Adrenal gland (tissue), 12 donors: ENCODE measurements around the gene TMEM213. TPM values are rescaled to one million over a fixed set of nuclear protein-coding genes. Genes with fewer than 3 reads are reported as not detected.
A peak's percentile ranks its signal among the peaks of the same experiment; 100 is the strongest.

Source experiments
- DNase-seq, 7 donors: peaks; one replicate each; pipeline ENCODE4 v3.0.0-alpha.2; 2019 to 2020
- H3K27ac ChIP-seq, 5 donors: fragments of 200-600 bp; sonication (generic) in 4 of 5; 1 replicate in 3 of 5; 2 replicates in 2 of 5; pipeline versions ENCODE4 v1.5.1 to v1.8.0; 2016 to 2020; ENCODE audit warnings: mild to moderate bottlenecking in 1 of 5
- H3K27me3 ChIP-seq: fragments of 200-600 bp; 2 replicates; pipeline ENCODE4 v1.8.0; 2021
- H3K36me3 ChIP-seq, 2 donors: fragments of 200-600 bp; replicated peaks in 1 of 2; 1 replicate in 1 of 2; 2 replicates in 1 of 2; pipeline versions ENCODE4 v1.5.1 to v1.8.0; 2018 to 2022
- H3K4me1 ChIP-seq, 2 donors: fragments of 200-600 bp; replicated peaks in 1 of 2; 1 replicate in 1 of 2; 2 replicates in 1 of 2; pipeline versions ENCODE4 v1.5.1 to v1.8.0; 2018 to 2021
- H3K4me3 ChIP-seq, 4 donors: fragments of 200-600 bp; sonication (generic) in 3 of 4; one replicate each; pipeline ENCODE4 v1.5.1; 2016 to 2018
- H3K9me3 ChIP-seq, 3 donors: fragments of 200-600 bp; sonication (generic) in 1 of 3; replicated peaks in 1 of 3; 1 replicate in 2 of 3; 2 replicates in 1 of 3; pipeline versions ENCODE4 v1.5.1 to v1.8.0; 2016 to 2021
- CTCF ChIP-seq, 6 experiments: fragments of 450-650 bp in 4 of 6; fragments of 200-600 bp in 2 of 6; sonication (generic) in 1 of 6; IDR thresholded peaks; 1 replicate in 5 of 6; 2 replicates in 1 of 6; pipeline versions ENCODE4 v1.5.1 to v1.8.0; 2016 to 2021; ENCODE audit warnings: antibody characterized with exemption in 6 of 6, mild to moderate bottlenecking in 2 of 6, moderate library complexity in 1 of 6
- POLR2A ChIP-seq, 2 donors: fragments of 450-650 bp; IDR thresholded peaks; one replicate each; pipeline ENCODE4 v1.6.1; 2017; ENCODE audit warnings: antibody characterized with exemption in 2 of 2, mild to moderate bottlenecking in 2 of 2, moderate library complexity in 1 of 2
- WGBS, 4 donors: extraction: QIAGEN DNeasy Blood & Tissue Kit in 2 of 4; methylation state at CpG; one replicate each; pipeline versions ENCODE4 v1.1.5 to v1.1.7; 2013 to 2017; 5-methylcytosine and 5-hydroxymethylcytosine counted together
- intact Hi-C, 2 donors: fragments of 100-400 bp; cut with DNase I; formaldehyde crosslinking; loops; one replicate each; pipeline versions ENCODE4 v1.14.1 to v1.15.0; 2022 to 2023
- polyA plus RNA-seq, 3 donors: library from polyadenylated mRNA; stranded (reverse); fragments of 200-250 nt in 2 of 3; fragments of 350-450 nt in 1 of 3; fragmentation: Illumina TruSeq in 1 of 3; extraction: RNeasy Lipid Tissue Mini Kit (QIAGEN cat#74804) in 1 of 3; gene quantifications; one replicate each; pipeline ENCODE4 v1.2.3, GENCODE V29; 2013 to 2014
- small RNA-seq, 2 donors: library from RNA; depleted of rRNA; stranded (forward); fragments of <200 nt; gene quantifications; one replicate each; pipeline ENCODE3, GENCODE V24; 2016
- total RNA-seq, 9 donors: library from RNA; depleted of rRNA in 4 of 9; stranded (reverse); fragments of >200 nt in 4 of 9; fragments of 120-200 nt in 1 of 9; fragmentation: NEBNext Ultra II Directional in 1 of 9; extraction: Animal tissue kit (Norgen Biotek cat#: 25700) in 1 of 9; gene quantifications; one replicate each; pipeline versions ENCODE4 v1.1.0 to v1.2.4, GENCODE V29; 2013 to 2023
- donor health status: healthy with polysubstance abuse.
- donor health status: Bipolar disorder and iron deficiency.
- donor health status: DM: yes; HTN: yes; CAD: no.
- donor health status: DM: no; HTN: no; CAD: no.
- donor health status: DM: no; HTN: no; CAD: no.
- donor health status: DM: yes; HTN: yes; CAD: no.

TMEM213 gene
- total and polyA plus RNA-seq, 12 donors = not detected

- TF ChIP-seq POLR2A (IDR thresholded peaks at IDR 0.05) (no peak), CTCF (IDR thresholded peaks at IDR 0.05) (peak in 2 of 6 experiments; percentile 9 to 16)
- no peak for DNase-seq
- intact Hi-C loops = loop anchor here (10.0 kb wide), 1 partner anchor 189 kb away; no protein-coding TSS in a partner anchor
- Histone ChIP-seq H3K4me3 (no peak overlapping the region), H3K27ac (no peak overlapping the region), H3K4me1 (peaks cover 4 to 30% of the 10 kb centered on the region in 2 donors), H3K36me3 (no peaks in the 10 kb centered on the region), H3K9me3 (no peaks in the 10 kb centered on the region), H3K27me3 (no peaks in the 10 kb centered on the region)
- 78 to 80% (median 80%) methylated on average over 12 to 13 of the region's 13 CpGs for WGBS, 4 donors
These were observed 87.8 kb downstream of the TMEM213 start for GRCh38 chr7:138885383-138886147.

GRCh38 chr7:138886501-138886917 is 88.7 kb downstream of the TMEM213 start:
- intact Hi-C loops = loop anchor here (10.0 kb wide), 1 partner anchor 188 kb away; no protein-coding TSS in a partner anchor
- TF ChIP-seq CTCF (IDR thresholded peaks at IDR 0.05) (peak; percentile 51 to 89 (median 76)), POLR2A (IDR thresholded peaks at IDR 0.05) (peak in 1 of 2 donors; percentile 21)
- DNase-seq = peak in 5 of 7 donors; percentile 38 to 64 (median 53)
- Histone ChIP-seq H3K9me3 (no peaks in the 10 kb centered on the region), H3K4me3 (no peak overlapping the region), H3K27ac (no peak overlapping the region), H3K4me1 (peaks cover 4 to 33% of the 10 kb centered on the region in 2 donors), H3K27me3 (no peaks in the 10 kb centered on the region), H3K36me3 (no peaks in the 10 kb centered on the region)
- WGBS, 4 donors = 19 to 25% (median 23%) methylated on average over 4 of the region's 4 CpGs

- intact Hi-C loops = loop anchor here (10.0 kb wide), 1 partner anchor 188 kb away; no protein-coding TSS in a partner anchor
- no peaks in the 10 kb centered on the region for H3K27me3 ChIP-seq
- H3K9me3 ChIP-seq = no peaks in the 10 kb centered on the region
- WGBS, 4 donors = 70 to 82% (median 75%) methylated on average over 9 of the region's 9 CpGs
- peak in 1 of 7 donors; percentile 51 for DNase-seq
- TF ChIP-seq CTCF (IDR thresholded peaks at IDR 0.05) (no peak), POLR2A (IDR thresholded peaks at IDR 0.05) (no peak)
- no peak overlapping the region for H3K4me3 ChIP-seq
- H3K4me1 ChIP-seq = peaks cover 4 to 37% of the 10 kb centered on the region in 2 donors
- H3K36me3 ChIP-seq = no peaks in the 10 kb centered on the region
- peak overlapping the region in 3 of 5 donors; percentile 23 to 61 (median 39) for H3K27ac ChIP-seq
These were observed 89.4 kb downstream of the TMEM213 start for GRCh38 chr7:138887085-138887710.

Small RNA genes within 50 kb of the gene (small RNA-seq; reads per million reads assigned to genes)
- gene RNU6-1272P = 0 reads per million in 2 donors

Other genes with a start within 250 kb of the TMEM213 start
- gene SVOPL, start 96.6 kb upstream of the TMEM213 start, total RNA-seq = 1 to 10 TPM in 7 of 9 donors, under 1 TPM in 2; 0.54 to 4.8 (median 1.4) TPM
- gene SVOPL, start 96.6 kb upstream of the TMEM213 start, polyA plus RNA-seq = 1 to 10 TPM; 1.3 to 3.0 (median 1.6) TPM
- under 1 TPM in 1 of 9 donors, not detected in 8; 0.22 TPM for gene ATP6V0A4, start 202 bp downstream of the TMEM213 start, total RNA-seq
- not detected for gene ATP6V0A4, start 202 bp downstream of the TMEM213 start, polyA plus RNA-seq
- 1 to 10 TPM; 1.8 to 7.6 (median 3.7) TPM for gene KIAA1549, start 183.4 kb downstream of the TMEM213 start, total RNA-seq
- gene KIAA1549, start 183.4 kb downstream of the TMEM213 start, polyA plus RNA-seq = 1 to 10 TPM; 1.3 to 4.0 (median 1.7) TPM
- 10 to 100 TPM in 8 of 9 donors, 1 to 10 TPM in 1; 7.4 to 27.2 (median 14.5) TPM for gene ZC3HAV1L, start 238.0 kb downstream of the TMEM213 start, total RNA-seq
- 1 to 10 TPM in 2 of 3 donors, under 1 TPM in 1; 0.30 to 3.4 (median 1.3) TPM for gene ZC3HAV1L, start 238.0 kb downstream of the TMEM213 start, polyA plus RNA-seq